GM12891 (cell line): Measurements from ENCODE around the gene SLC22A12.

ENCODE experiments used
- POLR2A ChIP-seq: IDR thresholded peaks from 2 replicates; pipeline ENCODE4 v1.6.1; 2011; ENCODE audit warnings: low read depth, low read length, control low read depth
- POLR2AphosphoS5 ChIP-seq: IDR thresholded peaks from 2 replicates; pipeline ENCODE4 v1.6.1; 2011; ENCODE audit warnings: low read depth, low read length, control low read depth

GRCh38 chr11:64600281-64600992, 9.4 kb downstream of the SLC22A12 start:
- TF ChIP-seq POLR2AphosphoS5 (no peak), POLR2A (no peak)
